Natural killer cell (primary cell): ENCODE data around the gene SLC25A11. TPM values are rescaled to one million over a fixed set of nuclear protein-coding genes. Genes with fewer than 3 reads are reported as not detected.

Source experiments
- ATAC-seq, 3 donors: fragments of 150-1000 bp in 2 of 3; fragments of 200-7000 bp in 1 of 3; cut with Tn5 transposase; 1 replicate in 1 of 3; 2 replicates in 2 of 3; pipeline ENCODE4 v1.10.0; 2021; ENCODE audit warnings: mild to moderate bottlenecking in 2 of 3, moderate library complexity in 2 of 3
- DNase-seq, 2 donors: peaks; one replicate each; pipeline versions ENCODE4 v3.0.0 to v3.0.0-alpha.2; 2013 to 2021; ENCODE audit warnings: mixed read lengths in 1 of 2
- H3K27ac ChIP-seq: one replicate; pipeline ENCODE4 v1.5.1; 2013; ENCODE audit warnings: mild to moderate bottlenecking, low read length
- H3K27me3 ChIP-seq: one replicate; pipeline ENCODE4 v1.6.1; 2013; ENCODE audit warnings: low read length; ENCODE audit not compliant: control insufficient read depth, insufficient read depth
- H3K36me3 ChIP-seq: one replicate; pipeline ENCODE4 v1.6.1; 2013; ENCODE audit warnings: low read length; ENCODE audit not compliant: control insufficient read depth, insufficient read depth
- H3K4me1 ChIP-seq: one replicate; pipeline ENCODE4 v1.6.1; 2013; ENCODE audit warnings: low read length; ENCODE audit not compliant: control insufficient read depth, insufficient read depth
- H3K4me3 ChIP-seq: one replicate; pipeline ENCODE4 v1.5.1; 2013; ENCODE audit warnings: low read length
- H3K9me3 ChIP-seq: one replicate; pipeline ENCODE4 v1.6.1; 2013; ENCODE audit warnings: low read length; ENCODE audit not compliant: control insufficient read depth, insufficient read depth
- H3K27ac Mint-ChIP-seq, 2 donors: one replicate each; pipeline ENCODE4 v1.8.0; 2022; ENCODE audit warnings: mild to moderate bottlenecking in 2 of 2, mixed read lengths in 2 of 2, moderate library complexity in 1 of 2
- H3K27me3 Mint-ChIP-seq, 2 donors: one replicate each; pipeline ENCODE4 v1.8.0; 2022; ENCODE audit warnings: low read depth in 2 of 2, mixed read lengths in 2 of 2
- H3K36me3 Mint-ChIP-seq: one replicate; pipeline ENCODE4 v1.8.0; 2022; ENCODE audit warnings: mixed read lengths
- H3K4me1 Mint-ChIP-seq, 2 donors: one replicate each; pipeline ENCODE4 v1.8.0; 2022; ENCODE audit warnings: mixed read lengths in 2 of 2
- H3K4me3 Mint-ChIP-seq: one replicate; pipeline ENCODE4 v1.8.0; 2022; ENCODE audit warnings: mild to moderate bottlenecking, moderate library complexity, mixed read lengths
- H3K9me3 Mint-ChIP-seq, 2 donors: one replicate each; pipeline ENCODE4 v1.8.0; 2022; ENCODE audit warnings: mixed read lengths in 2 of 2
- WGBS: methylation state at CpG from one replicate; pipeline ENCODE4 v1.1.7; 2013; ENCODE audit warnings: missing lambda C conversion rate; ENCODE audit not compliant: insufficient coverage; 5-methylcytosine and 5-hydroxymethylcytosine counted together
- intact Hi-C: fragments of 100-400 bp; cut with micrococcal nuclease; formaldehyde crosslinking; loops from one replicate; pipeline ENCODE4 v1.14.2; 2022
- total RNA-seq, 4 donors: library from RNA; stranded (reverse); fragments of 120-200 nt in 1 of 4; gene quantifications; one replicate each; pipeline versions ENCODE4 v1.2.3 to v1.2.4, GENCODE V29; 2013 to 2022
- TF ChIP-seq, protein P1 (sequence below): fragments of 200-600 bp; IDR thresholded peaks from one replicate; pipeline ENCODE4 v1.8.0; 2022; ENCODE audit warnings: antibody characterized with exemption

Gene SLC25A11
- total RNA-seq, 3 donors from 2014 or later (not counting 1 experiment from before 2014, with no cell fraction given): 34.7 to 47.5 (median 42.5) TPM

DNA sequence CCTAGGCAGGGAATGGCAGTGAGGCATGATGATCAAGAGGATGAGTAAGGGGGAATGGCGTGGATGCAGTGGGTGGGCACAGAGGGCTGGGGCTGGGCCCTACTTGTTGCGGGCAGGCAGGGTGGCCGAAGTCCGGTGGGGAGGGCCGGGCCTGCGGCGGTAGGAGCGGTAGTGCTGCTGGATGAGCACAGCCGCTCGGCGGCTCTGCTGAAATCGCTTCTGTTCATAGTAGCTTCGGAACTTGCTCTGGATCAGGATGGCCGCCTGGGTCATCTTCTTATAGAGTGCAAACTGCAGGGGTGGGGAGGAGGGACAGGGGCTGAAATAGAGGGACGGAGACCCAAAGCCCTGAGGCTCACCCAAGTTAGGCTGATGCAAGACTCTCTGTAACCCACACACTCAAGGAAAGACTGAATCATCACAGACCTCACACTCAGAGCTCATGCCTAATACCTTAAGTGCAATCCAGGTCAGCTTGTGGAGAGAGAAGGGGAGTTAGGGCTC lies 29.3 kb upstream of the SLC25A11 start:
- no peaks in the 10 kb centered on the region for H3K27me3 Mint-ChIP-seq
- Histone ChIP-seq H3K4me3 (no peak overlapping the region), H3K36me3 (peaks cover 29% of the 10 kb centered on the region), H3K4me1 (peaks cover 36% of the 10 kb centered on the region), H3K9me3 (no peaks in the 10 kb centered on the region), H3K27ac (peak overlapping the region; percentile 75), H3K27me3 (no peaks in the 10 kb centered on the region)
- H3K36me3 Mint-ChIP-seq: no peaks in the 10 kb centered on the region
- TF ChIP-seq, protein P1, sequence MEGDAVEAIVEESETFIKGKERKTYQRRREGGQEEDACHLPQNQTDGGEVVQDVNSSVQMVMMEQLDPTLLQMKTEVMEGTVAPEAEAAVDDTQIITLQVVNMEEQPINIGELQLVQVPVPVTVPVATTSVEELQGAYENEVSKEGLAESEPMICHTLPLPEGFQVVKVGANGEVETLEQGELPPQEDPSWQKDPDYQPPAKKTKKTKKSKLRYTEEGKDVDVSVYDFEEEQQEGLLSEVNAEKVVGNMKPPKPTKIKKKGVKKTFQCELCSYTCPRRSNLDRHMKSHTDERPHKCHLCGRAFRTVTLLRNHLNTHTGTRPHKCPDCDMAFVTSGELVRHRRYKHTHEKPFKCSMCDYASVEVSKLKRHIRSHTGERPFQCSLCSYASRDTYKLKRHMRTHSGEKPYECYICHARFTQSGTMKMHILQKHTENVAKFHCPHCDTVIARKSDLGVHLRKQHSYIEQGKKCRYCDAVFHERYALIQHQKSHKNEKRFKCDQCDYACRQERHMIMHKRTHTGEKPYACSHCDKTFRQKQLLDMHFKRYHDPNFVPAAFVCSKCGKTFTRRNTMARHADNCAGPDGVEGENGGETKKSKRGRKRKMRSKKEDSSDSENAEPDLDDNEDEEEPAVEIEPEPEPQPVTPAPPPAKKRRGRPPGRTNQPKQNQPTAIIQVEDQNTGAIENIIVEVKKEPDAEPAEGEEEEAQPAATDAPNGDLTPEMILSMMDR: no peak
- intact Hi-C loops: no loop called here
- DNase-seq (peak in 1 of 2 donors; percentile 40), ATAC-seq (no peak)
- WGBS: 86% methylated on average over 14 of the region's 15 CpGs
- H3K4me1 Mint-ChIP-seq: peaks cover 4 to 13% of the 10 kb centered on the region in 2 donors
- H3K27ac Mint-ChIP-seq: no peak overlapping the region
- H3K9me3 Mint-ChIP-seq: no peaks in the 10 kb centered on the region
- H3K4me3 Mint-ChIP-seq: peak overlapping the region; percentile 42

DNA sequence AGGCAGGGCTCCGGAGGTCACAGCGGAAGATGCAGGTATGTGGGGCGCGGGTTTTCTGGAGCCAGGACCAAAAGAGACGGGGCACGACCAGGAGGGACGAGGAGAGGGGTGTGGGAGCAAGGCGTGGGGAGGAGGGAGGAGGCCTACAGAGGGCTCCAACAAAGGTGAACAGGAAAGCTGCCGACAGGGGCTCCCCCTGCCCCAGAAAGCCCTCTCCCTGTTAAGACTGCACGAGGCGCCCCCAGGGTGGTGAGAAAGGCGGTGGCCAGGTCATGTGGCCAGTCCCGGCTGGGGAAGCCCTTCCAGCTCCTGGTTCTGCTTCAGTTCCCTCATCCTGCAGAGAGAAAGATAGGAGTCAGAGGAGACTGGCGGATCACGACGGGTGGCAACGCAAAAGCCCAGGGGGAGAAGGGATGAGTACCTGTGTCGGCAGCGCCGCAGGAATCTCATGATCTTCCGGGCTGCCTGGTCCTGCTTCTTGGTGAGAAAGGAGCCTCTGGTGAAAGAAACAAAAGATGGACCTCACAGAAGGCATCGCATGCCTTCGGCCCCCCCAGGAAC lies 28.7 kb upstream of the SLC25A11 start:
- peaks cover 4 to 13% of the 10 kb centered on the region in 2 donors for H3K4me1 Mint-ChIP-seq
- H3K27me3 Mint-ChIP-seq: no peaks in the 10 kb centered on the region
- Histone ChIP-seq H3K9me3 (no peaks in the 10 kb centered on the region), H3K27ac (peak overlapping the region; percentile 75), H3K27me3 (no peaks in the 10 kb centered on the region), H3K36me3 (peaks cover 24% of the 10 kb centered on the region), H3K4me1 (peaks cover 35% of the 10 kb centered on the region), H3K4me3 (peak overlapping the region; percentile 89)
- no peak overlapping the region for H3K27ac Mint-ChIP-seq
- ATAC-seq (no peak), DNase-seq (no peak)
- TF ChIP-seq, protein P1: no peak
- 56% methylated on average over 23 of the region's 23 CpGs for WGBS
- no peaks in the 10 kb centered on the region for H3K36me3 Mint-ChIP-seq
- H3K9me3 Mint-ChIP-seq: no peaks in the 10 kb centered on the region
- peak overlapping the region; percentile 42 for H3K4me3 Mint-ChIP-seq
- intact Hi-C loops: no loop called here

DNA sequence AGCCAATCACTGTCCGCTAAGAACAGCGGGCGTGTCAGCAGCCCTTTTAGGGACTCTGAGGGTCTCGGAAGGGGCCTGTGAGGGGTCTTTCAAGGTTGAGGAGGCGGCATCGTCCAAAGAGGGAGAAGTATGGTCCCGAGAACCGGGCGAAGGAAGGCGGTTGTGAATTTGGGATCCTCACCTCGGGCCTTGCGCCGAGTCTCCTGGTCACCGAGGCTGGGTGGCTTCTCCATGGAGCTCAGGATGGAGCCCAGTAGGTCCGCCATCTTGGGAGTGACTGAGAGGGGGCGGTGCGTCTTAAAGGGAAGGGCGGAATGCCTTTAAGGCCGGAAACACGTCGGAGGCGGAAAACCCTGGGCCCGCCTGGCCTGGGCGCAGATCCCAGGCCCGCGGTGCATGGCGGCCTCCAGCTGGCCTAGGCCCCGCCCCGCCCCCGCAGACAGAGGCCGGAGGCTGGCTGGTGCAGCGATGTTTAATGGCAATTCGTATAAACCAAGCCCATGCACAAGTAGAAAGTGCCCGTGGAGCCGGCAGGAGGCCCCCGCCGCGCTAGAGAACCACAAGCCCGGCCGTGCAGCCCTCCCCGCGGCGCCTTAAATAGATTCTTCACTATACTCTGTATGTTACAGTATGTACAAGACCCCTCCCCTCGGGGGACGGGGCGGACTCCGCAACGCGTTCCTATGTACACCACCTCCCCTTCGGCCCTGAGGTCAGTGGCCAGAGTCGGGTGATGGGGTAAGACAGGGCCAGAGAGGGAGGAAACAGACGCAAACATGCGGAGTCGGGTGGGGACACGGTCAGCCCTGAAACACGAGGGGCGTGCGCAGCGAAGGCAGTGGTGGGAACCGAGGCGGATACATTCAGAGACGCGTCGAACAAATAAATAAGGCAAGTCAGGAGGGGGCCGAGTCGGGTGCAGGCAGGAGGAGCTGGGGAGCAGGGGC lies 28.0 kb upstream of the SLC25A11 start, which contains the start of gene SPAG7:
Gene SPAG7, minus strand, starts transcription at position 279 of the 947 bp plus-strand sequence. Its CDS starts 13 bp downstream, at position 266.
- intact Hi-C loops: loop anchor here (1.0 to 2.0 kb wide), 3 partner anchors 20 to 65 kb away; partner anchors contain the start of genes CHRNE, PFN1, RNF167 and SLC25A11
- Mint-ChIP-seq H3K4me3 (peak within 1 kb of the TSS; percentile 42), H3K27ac (no peak within 1 kb of the TSS), H3K27me3 (no peaks in the 10 kb centered on the region), H3K4me1 (peaks cover 4 to 13% of the 10 kb centered on the region in 2 donors), H3K36me3 (no peaks in the 10 kb centered on the region), H3K9me3 (no peaks in the 10 kb centered on the region)
- peak within 1 kb of the TSS; percentile 89 for H3K4me3 ChIP-seq
- ATAC-seq: peak; percentile 74 to 90 (median 75)
- WGBS: under 1% methylated on average over 65 of the region's 66 CpGs
- H3K9me3 ChIP-seq: no peaks in the 10 kb centered on the region
- no peaks in the 10 kb centered on the region for H3K27me3 ChIP-seq
- H3K4me1 ChIP-seq: peaks cover 32% of the 10 kb centered on the region
- TF ChIP-seq, protein P1: no peak
- DNase-seq: peak; percentile 93 to 98
- peaks cover 18% of the 10 kb centered on the region for H3K36me3 ChIP-seq
- H3K27ac ChIP-seq: peak within 1 kb of the TSS; percentile 86
